Measurements from ENCODE around the gene ILRUN.
"Not testable (repeated sequence)": the region's sequence is repeated elsewhere in the genome, so short reads cannot be mapped to it uniquely, and the experiment has no call there.

ILRUN gene

DNA sequence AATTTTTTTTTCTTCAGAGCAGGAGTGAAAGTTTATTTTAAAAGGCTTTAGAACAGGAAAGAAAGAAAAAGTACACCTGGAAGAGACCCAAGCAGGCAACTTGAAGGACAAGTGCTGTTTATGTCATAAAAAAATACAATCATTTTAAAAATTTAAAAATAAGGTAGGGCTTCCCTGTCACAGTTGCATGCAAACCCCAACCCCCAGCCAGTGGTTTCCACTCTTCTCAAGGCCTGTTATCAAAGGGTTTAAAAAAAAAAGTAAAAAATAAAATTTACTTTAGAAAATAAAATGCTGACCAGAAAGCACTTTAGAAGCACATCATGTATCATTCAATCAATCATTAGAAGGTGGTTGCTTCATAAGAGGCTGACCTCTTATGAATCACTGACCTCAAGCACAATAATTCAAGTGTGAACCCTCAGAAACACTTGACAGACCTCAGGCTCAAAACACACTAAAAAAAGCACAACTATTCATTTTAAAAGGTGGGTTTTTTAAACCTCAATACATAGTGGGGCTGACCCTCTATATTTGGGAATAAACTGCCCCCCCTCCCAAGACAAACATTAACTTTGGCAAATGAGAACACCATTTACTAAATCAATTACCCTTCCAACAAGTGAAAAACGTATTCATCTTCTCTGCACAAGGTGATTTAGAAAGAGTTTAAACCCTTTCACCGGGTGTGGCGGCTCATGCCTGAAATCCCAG, 15.6 kb downstream of the ILRUN start:
- no peaks in the 10 kb centered on the region for H3K9me2 ChIP-seq (replicated peaks; ENCODE audit: low read depth, low read length)
- H2AFZ ChIP-seq (ENCODE audit: low read length) = no peak overlapping the region
- no peaks in the 10 kb centered on the region for H3K36me3 ChIP-seq (ENCODE audit: insufficient read depth, low read length)
- H3K4me3 ChIP-seq (ENCODE audit: low read length, poor library complexity, severe bottlenecking) = no peak overlapping the region
- no peak overlapping the region for H3K4me2 ChIP-seq (ENCODE audit: low read depth, low read length, poor library complexity, severe bottlenecking)
- H3K4me1 ChIP-seq (ENCODE audit: insufficient read depth, low read length, poor library complexity, severe bottlenecking) = peaks cover 5% of the 10 kb centered on the region
- H3F3A ChIP-seq (ENCODE audit: low read depth) = peaks cover 4% of the 10 kb centered on the region; the same call in 1 of the 2 replicates
- H4K20me1 ChIP-seq (ENCODE audit: insufficient read depth, low read length, poor library complexity, severe bottlenecking) = peaks cover 33% of the 10 kb centered on the region
- H3K9me3 ChIP-seq (ENCODE audit: insufficient read depth, low read depth, low read length) = no peaks in the 10 kb centered on the region
- TF ChIP-seq, protein P1, sequence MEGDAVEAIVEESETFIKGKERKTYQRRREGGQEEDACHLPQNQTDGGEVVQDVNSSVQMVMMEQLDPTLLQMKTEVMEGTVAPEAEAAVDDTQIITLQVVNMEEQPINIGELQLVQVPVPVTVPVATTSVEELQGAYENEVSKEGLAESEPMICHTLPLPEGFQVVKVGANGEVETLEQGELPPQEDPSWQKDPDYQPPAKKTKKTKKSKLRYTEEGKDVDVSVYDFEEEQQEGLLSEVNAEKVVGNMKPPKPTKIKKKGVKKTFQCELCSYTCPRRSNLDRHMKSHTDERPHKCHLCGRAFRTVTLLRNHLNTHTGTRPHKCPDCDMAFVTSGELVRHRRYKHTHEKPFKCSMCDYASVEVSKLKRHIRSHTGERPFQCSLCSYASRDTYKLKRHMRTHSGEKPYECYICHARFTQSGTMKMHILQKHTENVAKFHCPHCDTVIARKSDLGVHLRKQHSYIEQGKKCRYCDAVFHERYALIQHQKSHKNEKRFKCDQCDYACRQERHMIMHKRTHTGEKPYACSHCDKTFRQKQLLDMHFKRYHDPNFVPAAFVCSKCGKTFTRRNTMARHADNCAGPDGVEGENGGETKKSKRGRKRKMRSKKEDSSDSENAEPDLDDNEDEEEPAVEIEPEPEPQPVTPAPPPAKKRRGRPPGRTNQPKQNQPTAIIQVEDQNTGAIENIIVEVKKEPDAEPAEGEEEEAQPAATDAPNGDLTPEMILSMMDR (conservative IDR thresholded peaks at IDR 0.05; ENCODE audit: low read length) = no peak
- no peak for TF ChIP-seq EZH2phosphoT487 (IDR thresholded peaks at IDR 0.05; ENCODE audit: borderline replicate concordance)
- no peaks in the 10 kb centered on the region for H3K27me3 ChIP-seq (ENCODE audit: insufficient read depth, low read length, poor library complexity, severe bottlenecking)
- peaks cover 79% of the 10 kb centered on the region for H3K79me2 ChIP-seq (ENCODE audit: insufficient read depth, low read length)
- no peak overlapping the region for H3K9ac ChIP-seq (ENCODE audit: low read depth, low read length, poor library complexity, severe bottlenecking)

GRCh38 chr6:34680313-34680712, 16.3 kb downstream of the ILRUN start:
- H3K36me3 ChIP-seq (ENCODE audit: insufficient read depth, low read length); H3K9me2 ChIP-seq (replicated peaks; ENCODE audit: low read depth, low read length); H3K27me3 ChIP-seq (ENCODE audit: insufficient read depth, low read length, poor library complexity, severe bottlenecking); H2AFZ ChIP-seq (ENCODE audit: low read length); H3F3A ChIP-seq (ENCODE audit: low read depth); H3K9ac ChIP-seq (ENCODE audit: low read depth, low read length, poor library complexity, severe bottlenecking); H3K4me2 ChIP-seq (ENCODE audit: low read depth, low read length, poor library complexity, severe bottlenecking); H3K9me3 ChIP-seq (ENCODE audit: insufficient read depth, low read depth, low read length); H3K4me3 ChIP-seq (ENCODE audit: low read length, poor library complexity, severe bottlenecking): not testable (repeated sequence)
- Histone ChIP-seq H3K79me2 (ENCODE audit: insufficient read depth, low read length) (peaks cover 78% of the 10 kb centered on the region), H4K20me1 (ENCODE audit: insufficient read depth, low read length, poor library complexity, severe bottlenecking) (peaks cover 36% of the 10 kb centered on the region), H3K4me1 (ENCODE audit: insufficient read depth, low read length, poor library complexity, severe bottlenecking) (peaks cover 11% of the 10 kb centered on the region)

GRCh38 chr6:34679552-34680253, 16.9 kb downstream of the ILRUN start:
- no peak for TF ChIP-seq EZH2phosphoT487 (IDR thresholded peaks at IDR 0.05; ENCODE audit: borderline replicate concordance)
- TF ChIP-seq, protein P1 (conservative IDR thresholded peaks at IDR 0.05; ENCODE audit: low read length) = no peak
- Histone ChIP-seq H3F3A (ENCODE audit: low read depth) (peaks cover 8% of the 10 kb centered on the region), H2AFZ (ENCODE audit: low read length) (no peak overlapping the region), H3K79me2 (ENCODE audit: insufficient read depth, low read length) (peaks cover 79% of the 10 kb centered on the region), H3K9me3 (ENCODE audit: insufficient read depth, low read depth, low read length) (no peaks in the 10 kb centered on the region), H3K9me2 (replicated peaks; ENCODE audit: low read depth, low read length) (no peaks in the 10 kb centered on the region), H3K4me3 (ENCODE audit: low read length, poor library complexity, severe bottlenecking) (no peak overlapping the region), H3K4me1 (ENCODE audit: insufficient read depth, low read length, poor library complexity, severe bottlenecking) (peaks cover 17% of the 10 kb centered on the region), H3K36me3 (ENCODE audit: insufficient read depth, low read length) (no peaks in the 10 kb centered on the region), H3K4me2 (ENCODE audit: low read depth, low read length, poor library complexity, severe bottlenecking) (no peak overlapping the region), H4K20me1 (ENCODE audit: insufficient read depth, low read length, poor library complexity, severe bottlenecking) (peaks cover 36% of the 10 kb centered on the region), H3K9ac (ENCODE audit: low read depth, low read length, poor library complexity, severe bottlenecking) (no peak overlapping the region), H3K27me3 (ENCODE audit: insufficient read depth, low read length, poor library complexity, severe bottlenecking) (no peaks in the 10 kb centered on the region)
